ENCODE data around the gene RPL7L1.

RPL7L1 gene

GRCh38 chr6:42936398-42936797 is 57.0 kb downstream of the RPL7L1 start:
- no peak for DNase-seq

- no peak for DNase-seq
Measured at GRCh38 chr6:42937548-42938427, 58.4 kb downstream of the RPL7L1 start.

DNA sequence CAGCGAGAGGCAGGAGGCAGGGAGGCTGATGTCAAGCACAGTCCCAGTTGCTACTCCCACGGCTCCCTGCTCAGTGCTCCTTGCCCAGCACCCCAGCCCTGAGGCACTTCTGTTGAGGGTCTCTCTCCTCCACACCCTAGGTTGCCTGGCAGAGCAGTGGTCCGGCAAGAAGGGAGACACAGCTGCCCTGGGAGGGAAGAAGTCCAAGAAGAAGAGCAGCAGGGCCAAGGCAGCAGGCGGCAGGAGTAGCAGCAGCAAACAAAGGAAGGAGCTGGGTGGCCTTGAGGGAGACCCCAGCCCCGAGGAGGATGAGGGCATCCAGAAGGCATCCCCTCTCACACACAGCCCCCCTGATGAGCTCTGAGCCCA is 59.0 kb downstream of the RPL7L1 start:
- no peak for DNase-seq

DNA sequence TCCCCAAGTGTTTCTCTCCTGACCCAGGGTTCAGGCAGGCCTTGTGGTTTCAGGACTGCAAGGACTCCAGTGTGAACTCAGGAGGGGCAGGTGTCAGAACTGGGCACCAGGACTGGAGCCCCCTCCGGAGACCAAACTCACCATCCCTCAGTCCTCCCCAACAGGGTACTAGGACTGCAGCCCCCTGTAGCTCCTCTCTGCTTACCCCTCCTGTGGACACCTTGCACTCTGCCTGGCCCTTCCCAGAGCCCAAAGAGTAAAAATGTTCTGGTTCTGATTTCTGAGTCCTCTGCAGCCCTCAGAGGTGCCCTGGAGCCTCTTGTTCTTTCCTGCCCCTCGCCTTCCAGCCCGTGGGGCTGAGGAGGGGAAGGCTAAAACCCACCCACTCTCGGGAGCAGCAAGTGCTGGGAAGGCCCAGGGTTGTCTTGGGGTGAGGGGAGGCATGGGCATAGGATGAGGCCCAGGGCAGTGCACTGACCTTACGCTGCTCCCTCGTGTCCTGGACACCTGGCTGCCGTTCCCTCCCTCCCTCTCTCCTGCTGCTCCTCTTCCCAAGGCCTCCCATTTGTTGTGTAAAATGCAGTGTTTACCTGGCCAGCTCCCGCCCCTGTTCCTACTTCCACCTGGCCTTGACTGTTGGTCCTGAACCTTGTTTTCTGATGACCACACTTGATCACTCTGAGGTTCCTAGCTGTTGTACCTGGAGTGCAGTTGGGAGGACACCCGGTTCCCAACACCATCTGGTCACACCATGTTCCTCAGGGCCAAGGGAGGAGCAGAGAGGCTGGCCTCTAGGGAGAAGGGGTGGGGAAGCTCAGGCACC is 59.8 kb downstream of the RPL7L1 start:
- no peak for DNase-seq
